ENCODE measurements around the gene KCNC1.

Gene KCNC1

GRCh38 chr11:17742019-17742418 lies 7.4 kb downstream of the KCNC1 start:
- Histone ChIP-seq H3K27ac (ENCODE audit: low read depth, low read length) (no peak overlapping the region), H3K36me3 (ENCODE audit: insufficient read depth, low read length) (no peaks in the 10 kb centered on the region), H3K4me3 (ENCODE audit: low read depth in 1 of 2, low read length in 2 of 2) (no peak overlapping the region), H3K27me3 (ENCODE audit: control insufficient read depth in 1 of 2, insufficient read depth in 2 of 2, low read length in 2 of 2) (peaks cover 25 to 43% of the 10 kb centered on the region in 2 donors), H3K4me1 (ENCODE audit: insufficient read depth, low read length) (no peaks in the 10 kb centered on the region), H3K9me3 (ENCODE audit: low read length) (no peaks in the 10 kb centered on the region), H3K9ac (ENCODE audit: low read length) (no peak overlapping the region)

GRCh38 chr11:17743026-17743807 lies 8.6 kb downstream of the KCNC1 start:
- H3K27me3 ChIP-seq (ENCODE audit: control insufficient read depth in 1 of 2, insufficient read depth in 2 of 2, low read length in 2 of 2), result peaks cover 13 to 34% of the 10 kb centered on the region in 2 donors
- H3K4me3 ChIP-seq (ENCODE audit: low read depth in 1 of 2, low read length in 2 of 2), result no peak overlapping the region
- no peak overlapping the region for H3K9ac ChIP-seq (ENCODE audit: low read length)
- no peaks in the 10 kb centered on the region for H3K36me3 ChIP-seq (ENCODE audit: insufficient read depth, low read length)
- no peaks in the 10 kb centered on the region for H3K4me1 ChIP-seq (ENCODE audit: insufficient read depth, low read length)
- H3K9me3 ChIP-seq (ENCODE audit: low read length), result no peaks in the 10 kb centered on the region
- H3K27ac ChIP-seq (ENCODE audit: low read depth, low read length), result no peak overlapping the region

DNA sequence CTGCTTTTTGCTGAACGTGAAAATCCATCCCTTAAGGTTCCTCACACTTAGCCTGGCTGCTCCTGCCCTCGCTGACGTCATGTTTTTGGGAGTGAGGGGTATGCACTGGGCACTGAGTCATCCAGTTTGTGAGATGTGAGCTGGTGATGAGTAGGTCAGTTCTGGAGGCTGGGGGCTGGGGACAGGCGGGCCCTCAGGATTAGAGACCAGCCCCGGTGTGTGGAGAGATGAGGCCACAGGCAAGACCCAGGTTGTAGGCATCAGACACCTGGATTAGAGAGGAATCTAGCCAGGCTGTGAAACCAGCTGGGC lies 9.2 kb downstream of the KCNC1 start:
- H3K9me3 ChIP-seq (ENCODE audit: low read length), result no peaks in the 10 kb centered on the region
- no peak overlapping the region for H3K9ac ChIP-seq (ENCODE audit: low read length)
- no peak overlapping the region for H3K4me3 ChIP-seq (ENCODE audit: low read depth in 1 of 2, low read length in 2 of 2)
- H3K27ac ChIP-seq (ENCODE audit: low read depth, low read length), result no peak overlapping the region
- H3K27me3 ChIP-seq (ENCODE audit: control insufficient read depth in 1 of 2, insufficient read depth in 2 of 2, low read length in 2 of 2), result peaks cover 7 to 29% of the 10 kb centered on the region in 2 donors
- H3K36me3 ChIP-seq (ENCODE audit: insufficient read depth, low read length), result no peaks in the 10 kb centered on the region
- no peaks in the 10 kb centered on the region for H3K4me1 ChIP-seq (ENCODE audit: insufficient read depth, low read length)

- Histone ChIP-seq H3K4me3 (ENCODE audit: low read depth in 1 of 2, low read length in 2 of 2) (no peak overlapping the region), H3K9ac (ENCODE audit: low read length) (no peak overlapping the region), H3K4me1 (ENCODE audit: insufficient read depth, low read length) (no peaks in the 10 kb centered on the region), H3K27me3 (ENCODE audit: control insufficient read depth in 1 of 2, insufficient read depth in 2 of 2, low read length in 2 of 2) (peaks cover 1 to 23% of the 10 kb centered on the region in 2 donors), H3K9me3 (ENCODE audit: low read length) (no peaks in the 10 kb centered on the region), H3K27ac (ENCODE audit: low read depth, low read length) (no peak overlapping the region), H3K36me3 (ENCODE audit: insufficient read depth, low read length) (no peaks in the 10 kb centered on the region)
These were observed 9.8 kb downstream of the KCNC1 start for GRCh38 chr11:17744151-17744940.

GRCh38 chr11:17745023-17745772 lies 10.6 kb downstream of the KCNC1 start:
- Histone ChIP-seq H3K27ac (ENCODE audit: low read depth, low read length) (no peak overlapping the region), H3K9me3 (ENCODE audit: low read length) (no peaks in the 10 kb centered on the region), H3K9ac (ENCODE audit: low read length) (no peak overlapping the region), H3K27me3 (ENCODE audit: control insufficient read depth in 1 of 2, insufficient read depth in 2 of 2, low read length in 2 of 2) (peaks cover 0 to 18% of the 10 kb centered on the region in 2 donors), H3K4me3 (ENCODE audit: low read depth in 1 of 2, low read length in 2 of 2) (no peak overlapping the region), H3K4me1 (ENCODE audit: insufficient read depth, low read length) (no peaks in the 10 kb centered on the region), H3K36me3 (ENCODE audit: insufficient read depth, low read length) (no peaks in the 10 kb centered on the region)

DNA sequence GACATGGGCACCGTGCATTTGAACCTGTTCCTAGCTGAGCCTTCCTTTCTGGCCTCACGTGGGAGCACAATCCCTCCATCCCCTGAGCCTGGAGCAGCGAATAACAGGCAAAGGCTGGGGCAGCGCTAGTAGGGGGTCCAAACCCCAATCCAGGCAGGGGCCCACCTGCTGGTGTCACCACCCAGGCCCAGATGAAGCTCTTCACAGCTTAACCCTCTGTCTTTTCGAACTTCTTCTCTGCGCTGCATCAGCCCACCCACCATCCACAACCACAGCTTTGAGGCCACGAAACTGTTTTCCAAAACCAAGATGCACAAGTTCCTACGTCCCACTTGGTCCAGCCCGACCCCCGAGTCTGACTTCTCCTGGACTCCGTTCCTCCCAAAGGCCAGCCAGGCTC lies 11.5 kb downstream of the KCNC1 start:
- H3K9me3 ChIP-seq (ENCODE audit: low read length), result no peaks in the 10 kb centered on the region
- H3K4me1 ChIP-seq (ENCODE audit: insufficient read depth, low read length), result no peaks in the 10 kb centered on the region
- H3K27ac ChIP-seq (ENCODE audit: low read depth, low read length), result no peak overlapping the region
- H3K36me3 ChIP-seq (ENCODE audit: insufficient read depth, low read length), result no peaks in the 10 kb centered on the region
- H3K4me3 ChIP-seq (ENCODE audit: low read depth in 1 of 2, low read length in 2 of 2), result no peak overlapping the region
- H3K27me3 ChIP-seq (ENCODE audit: control insufficient read depth in 1 of 2, insufficient read depth in 2 of 2, low read length in 2 of 2), result peaks cover 0 to 10% of the 10 kb centered on the region in 2 donors
- no peak overlapping the region for H3K9ac ChIP-seq (ENCODE audit: low read length)

DNA sequence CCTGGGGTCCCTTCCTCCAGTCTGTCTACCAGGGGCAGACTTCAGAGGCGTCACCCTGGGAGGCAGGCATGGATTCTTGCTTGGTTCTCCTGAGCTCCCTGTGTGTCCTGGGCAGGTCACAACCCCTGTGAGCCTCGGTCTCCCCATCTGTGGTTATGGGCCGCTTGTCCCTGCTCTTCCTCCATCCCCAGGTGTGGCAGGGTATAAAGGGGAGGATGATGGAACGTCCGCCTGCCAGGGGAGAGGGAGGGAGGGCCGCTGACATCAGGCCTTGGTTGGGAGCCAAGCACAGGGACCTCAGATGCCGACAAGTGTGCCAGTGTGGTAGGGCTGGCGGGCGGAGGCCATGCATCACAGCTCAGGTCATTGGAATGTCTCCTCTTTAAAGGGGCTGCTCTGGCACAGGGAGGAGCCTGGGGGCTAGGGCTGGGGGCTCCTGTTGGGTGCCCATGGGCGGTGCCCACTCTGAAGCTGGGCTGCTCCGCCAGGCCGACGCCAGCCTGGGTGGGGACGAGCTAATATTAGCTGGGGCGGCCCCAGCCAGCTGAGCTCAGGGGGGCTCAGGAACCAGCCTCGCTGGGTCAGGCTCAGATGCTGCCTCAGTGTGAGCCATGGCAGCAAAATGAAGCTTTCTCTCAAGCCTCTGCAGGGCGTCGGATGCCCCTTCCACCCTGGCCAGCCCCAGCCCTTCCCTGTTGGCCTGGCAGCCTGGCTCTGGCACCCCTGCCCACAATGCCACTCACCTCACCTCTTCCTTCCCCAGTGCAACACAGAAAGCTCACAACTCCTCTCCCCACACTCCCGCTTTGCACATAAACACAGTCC lies 12.8 kb downstream of the KCNC1 start:
- Histone ChIP-seq H3K4me1 (ENCODE audit: insufficient read depth, low read length) (no peaks in the 10 kb centered on the region), H3K27me3 (ENCODE audit: control insufficient read depth in 1 of 2, insufficient read depth in 2 of 2, low read length in 2 of 2) (peaks cover 0 to 7% of the 10 kb centered on the region in 2 donors), H3K9ac (ENCODE audit: low read length) (no peak overlapping the region)

GRCh38 chr11:17748044-17748443 lies 13.5 kb downstream of the KCNC1 start:
- no peaks in the 10 kb centered on the region for H3K4me1 ChIP-seq (ENCODE audit: insufficient read depth, low read length)
- H3K9me3 ChIP-seq (ENCODE audit: low read length), result no peaks in the 10 kb centered on the region
- no peaks in the 10 kb centered on the region for H3K36me3 ChIP-seq (ENCODE audit: insufficient read depth, low read length)
- no peak overlapping the region for H3K27ac ChIP-seq (ENCODE audit: low read depth, low read length)
- H3K27me3 ChIP-seq (ENCODE audit: control insufficient read depth in 1 of 2, insufficient read depth in 2 of 2, low read length in 2 of 2), result peaks cover 0 to 7% of the 10 kb centered on the region in 2 donors
- H3K4me3 ChIP-seq (ENCODE audit: low read depth in 1 of 2, low read length in 2 of 2), result no peak overlapping the region
- H3K9ac ChIP-seq (ENCODE audit: low read length), result no peak overlapping the region

More for the DNA sequence above, 12.8 kb downstream of the KCNC1 start:
- H3K36me3 ChIP-seq (ENCODE audit: insufficient read depth, low read length), result no peaks in the 10 kb centered on the region
- H3K9me3 ChIP-seq (ENCODE audit: low read length), result no peaks in the 10 kb centered on the region
- H3K27ac ChIP-seq (ENCODE audit: low read depth, low read length), result no peak overlapping the region
- H3K4me3 ChIP-seq (ENCODE audit: low read depth in 1 of 2, low read length in 2 of 2), result no peak overlapping the region

- no peaks in the 10 kb centered on the region for H3K4me1 ChIP-seq (ENCODE audit: insufficient read depth, low read length)
- H3K27ac ChIP-seq (ENCODE audit: low read depth, low read length), result no peak overlapping the region
- no peaks in the 10 kb centered on the region for H3K36me3 ChIP-seq (ENCODE audit: insufficient read depth, low read length)
- no peak overlapping the region for H3K9ac ChIP-seq (ENCODE audit: low read length)
- H3K4me3 ChIP-seq (ENCODE audit: low read depth in 1 of 2, low read length in 2 of 2), result no peak overlapping the region
- peaks cover 0 to 7% of the 10 kb centered on the region in 2 donors for H3K27me3 ChIP-seq (ENCODE audit: control insufficient read depth in 1 of 2, insufficient read depth in 2 of 2, low read length in 2 of 2)
- no peaks in the 10 kb centered on the region for H3K9me3 ChIP-seq (ENCODE audit: low read length)
These were observed 14.5 kb downstream of the KCNC1 start for GRCh38 chr11:17748761-17749721.
